Endothelial cell (in vitro differentiated cells): ENCODE results near the gene PRSS21. TPM values are rescaled to one million over a fixed set of nuclear protein-coding genes. Genes with fewer than 3 reads are reported as not detected.

ENCODE experiments used
- DNase-seq: peaks from one replicate; pipeline ENCODE4 v3.0.0; 2021; ENCODE audit warnings: low spot score
- H3K27ac Mint-ChIP-seq: one replicate; pipeline ENCODE4 v1.8.0; 2021; ENCODE audit warnings: mixed read lengths, inconsistent platforms; ENCODE audit not compliant: unreplicated experiment
- H3K27me3 Mint-ChIP-seq: one replicate; pipeline ENCODE4 v1.8.0; 2021; ENCODE audit warnings: mild to moderate bottlenecking, moderate library complexity, mixed read lengths, inconsistent platforms; ENCODE audit not compliant: unreplicated experiment
- H3K36me3 Mint-ChIP-seq: one replicate; pipeline ENCODE4 v1.8.0; 2021; ENCODE audit warnings: mild to moderate bottlenecking, low read depth, mixed read lengths, inconsistent platforms; ENCODE audit not compliant: unreplicated experiment
- H3K4me1 Mint-ChIP-seq: one replicate; pipeline ENCODE4 v1.8.0; 2021; ENCODE audit warnings: mild to moderate bottlenecking, mixed read lengths, inconsistent platforms; ENCODE audit not compliant: unreplicated experiment
- H3K4me3 Mint-ChIP-seq: one replicate; pipeline ENCODE4 v1.8.0; 2021; ENCODE audit warnings: mild to moderate bottlenecking, mixed read lengths, inconsistent platforms; ENCODE audit not compliant: unreplicated experiment
- H3K9me3 Mint-ChIP-seq: one replicate; pipeline ENCODE4 v1.8.0; 2021; ENCODE audit warnings: mixed read lengths, inconsistent platforms; ENCODE audit not compliant: unreplicated experiment
- CTCF ChIP-seq: fragments of 200-600 bp; sonication (generic); IDR thresholded peaks from one replicate; pipeline ENCODE4 v1.5.0; 2021; ENCODE audit warnings: antibody characterized with exemption; ENCODE audit not compliant: unreplicated experiment
- total RNA-seq: library from RNA; stranded (reverse); fragmentation: NEBNext Ultra II Directional; extraction: Animal tissue kit (Norgen Biotek cat#: 25700); gene quantifications from one replicate; pipeline ENCODE4 v1.2.1, GENCODE V29; 2021; ENCODE audit not compliant: unreplicated experiment

Gene PRSS21
- total RNA-seq, 1 donor from 2014 or later: not detected

GRCh38 chr16:2858245-2859025 lies 41.4 kb downstream of the PRSS21 start:
- Mint-ChIP-seq H3K4me3 (no peak overlapping the region), H3K36me3 (peaks cover 9% of the 10 kb centered on the region)

GRCh38 chr16:2859686-2860265 lies 42.7 kb downstream of the PRSS21 start:
- Mint-ChIP-seq H3K9me3 (no peaks in the 10 kb centered on the region), H3K4me1 (peaks cover 2% of the 10 kb centered on the region), H3K27me3 (peaks cover 8% of the 10 kb centered on the region), H3K36me3 (no peaks in the 10 kb centered on the region), H3K4me3 (no peak overlapping the region), H3K27ac (no peak overlapping the region)
- TF ChIP-seq CTCF: no peak
- no peak for DNase-seq

More at GRCh38 chr16:2858245-2859025, 41.4 kb downstream of the PRSS21 start:
- TF ChIP-seq CTCF: no peak
- peaks cover 8% of the 10 kb centered on the region for H3K9me3 Mint-ChIP-seq
- no peak overlapping the region for H3K27ac Mint-ChIP-seq
- peaks cover 8% of the 10 kb centered on the region for H3K27me3 Mint-ChIP-seq
- DNase-seq: no peak
- peaks cover 2% of the 10 kb centered on the region for H3K4me1 Mint-ChIP-seq

- Mint-ChIP-seq H3K4me3 (no peak overlapping the region), H3K36me3 (no peaks in the 10 kb centered on the region), H3K4me1 (peaks cover 10% of the 10 kb centered on the region), H3K9me3 (no peaks in the 10 kb centered on the region), H3K27ac (no peak overlapping the region), H3K27me3 (peaks cover 8% of the 10 kb centered on the region)
- no peak for DNase-seq
- no peak for TF ChIP-seq CTCF
Observed at GRCh38 chr16:2860826-2861567, 44.0 kb downstream of the PRSS21 start.

- H3K27ac Mint-ChIP-seq: no peak overlapping the region
- H3K36me3 Mint-ChIP-seq: no peaks in the 10 kb centered on the region
- no peak overlapping the region for H3K4me3 Mint-ChIP-seq
- peaks cover 12% of the 10 kb centered on the region for H3K4me1 Mint-ChIP-seq
- no peak for TF ChIP-seq CTCF
- H3K27me3 Mint-ChIP-seq: peaks cover 4% of the 10 kb centered on the region
- H3K9me3 Mint-ChIP-seq: no peaks in the 10 kb centered on the region
- no peak for DNase-seq
Observed at GRCh38 chr16:2865651-2866050, 48.6 kb downstream of the PRSS21 start.
